SU-DHL-6 (cell line): Measurements from ENCODE around the gene FRMPD4.

ENCODE experiments used
- H2AFZ ChIP-seq: fragments of 200-600 bp; sonication (generic); 2 replicates; pipeline ENCODE4 v1.6.1; 2014; ENCODE audit warnings: low read depth, mild to moderate bottlenecking, moderate library complexity, mixed read lengths, antibody characterized with exemption, low read length; ENCODE audit not compliant: severe bottlenecking
- H3F3A ChIP-seq: fragments of 200-600 bp; shearing (Covaris generic); 2 replicates; pipeline ENCODE4 v1.6.0; 2016; ENCODE audit warnings: antibody characterized with exemption, mild to moderate bottlenecking; ENCODE audit not compliant: insufficient read depth
- H3K27ac ChIP-seq: fragments of 200-600 bp; sonication (generic); 2 replicates; pipeline ENCODE4 v1.5.1; 2016; ENCODE audit warnings: low read depth, mild to moderate bottlenecking, low read length, moderate library complexity, mixed read lengths
- H3K27me3 ChIP-seq: fragments of 200-600 bp; sonication (generic), shearing (Covaris generic); 2 replicates; pipeline ENCODE4 v1.6.0; 2014; ENCODE audit warnings: mild to moderate bottlenecking, low read length
- H3K36me3 ChIP-seq: fragments of 200-600 bp; sonication (generic); 2 replicates; pipeline ENCODE4 v1.6.1; 2014; ENCODE audit warnings: mild to moderate bottlenecking, low read length, mixed read lengths
- H3K4me2 ChIP-seq: fragments of 300-600, 200-600 bp; shearing (Covaris generic), sonication (generic); 2 replicates; pipeline ENCODE4 v1.6.0; 2014; ENCODE audit warnings: low read length, low read depth, mild to moderate bottlenecking; ENCODE audit not compliant: poor library complexity, severe bottlenecking
- H3K4me3 ChIP-seq: fragments of 200-600 bp; sonication (generic); 2 replicates; pipeline ENCODE4 v1.5.1; 2014; ENCODE audit warnings: antibody characterized with exemption, low read length, mild to moderate bottlenecking, mixed read lengths; ENCODE audit not compliant: insufficient read depth, poor library complexity, severe bottlenecking
- H3K79me2 ChIP-seq: fragments of 200-600 bp; sonication (generic); 2 replicates; pipeline ENCODE4 v1.6.1; 2014; ENCODE audit warnings: mild to moderate bottlenecking, low read length, moderate library complexity; ENCODE audit not compliant: insufficient read depth
- H3K9ac ChIP-seq: fragments of 200-600 bp; sonication (generic); 2 replicates; pipeline ENCODE4 v1.7.0; 2014; ENCODE audit warnings: mild to moderate bottlenecking, low read length
- H3K9me2 ChIP-seq: fragments of 200-600 bp; sonication (generic); replicated peaks from 2 replicates; pipeline ENCODE4 v1.6.1; 2014; ENCODE audit warnings: low read length; ENCODE audit not compliant: insufficient read depth
- H3K9me3 ChIP-seq: fragments of 200-600 bp; sonication (generic); 2 replicates; pipeline ENCODE4 v1.6.1; 2014; ENCODE audit warnings: low read length, mixed read lengths; ENCODE audit not compliant: insufficient read depth
- H4K20me1 ChIP-seq: fragments of 200-600 bp; sonication (generic); 2 replicates; pipeline ENCODE4 v1.6.1; 2014; ENCODE audit warnings: low read depth, mild to moderate bottlenecking, antibody characterized with exemption, low read length, moderate library complexity, mixed read lengths
- EZH2phosphoT487 ChIP-seq: fragments of 200-600 bp; sonication (generic), shearing (Covaris generic); conservative IDR thresholded peaks from 2 replicates; pipeline ENCODE4 v1.6.1; 2018; ENCODE audit warnings: mild to moderate bottlenecking, antibody characterized with exemption, low read length, moderate library complexity, mixed read lengths
- TF ChIP-seq, protein P1 (sequence below): fragments of 200-600 bp; sonication (generic); IDR thresholded peaks from one replicate; pipeline ENCODE4 v1.5.1; 2017; ENCODE audit warnings: antibody characterized with exemption, mild to moderate bottlenecking, low read length, moderate library complexity; ENCODE audit not compliant: insufficient read depth, poor library complexity, severe bottlenecking

Gene FRMPD4

DNA sequence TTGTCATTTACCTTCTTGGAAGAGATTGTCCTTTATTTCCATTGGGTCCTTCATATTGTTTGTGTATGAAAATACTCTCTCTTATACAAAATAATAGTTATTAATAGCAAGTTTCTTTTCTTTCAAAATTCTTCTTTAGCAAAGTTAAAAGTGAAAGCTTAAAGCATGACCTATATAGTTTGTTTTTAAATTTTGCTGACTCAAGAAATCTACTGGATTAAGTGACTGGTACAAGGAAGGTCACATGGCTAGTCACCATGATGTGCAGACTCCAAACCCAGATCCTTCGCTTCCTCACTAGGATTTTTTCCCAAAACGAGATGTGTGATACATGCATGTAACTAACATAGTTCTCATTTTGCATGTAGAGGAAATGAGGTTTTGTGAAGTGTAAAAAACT, 322.7 kb downstream of the FRMPD4 start:
- Histone ChIP-seq H3K4me3 (no peak overlapping the region), H3K9me2 (no peaks in the 10 kb centered on the region), H3K79me2 (no peaks in the 10 kb centered on the region), H3K36me3 (no peaks in the 10 kb centered on the region), H3F3A (no peaks in the 10 kb centered on the region), H2AFZ (no peak overlapping the region), H3K27ac (no peak overlapping the region), H4K20me1 (no peaks in the 10 kb centered on the region), H3K9me3 (no peaks in the 10 kb centered on the region), H3K27me3 (no peaks in the 10 kb centered on the region), H3K4me2 (no peak overlapping the region), H3K9ac (no peak overlapping the region)
- TF ChIP-seq EZH2phosphoT487 = no peak
- TF ChIP-seq, protein P1, sequence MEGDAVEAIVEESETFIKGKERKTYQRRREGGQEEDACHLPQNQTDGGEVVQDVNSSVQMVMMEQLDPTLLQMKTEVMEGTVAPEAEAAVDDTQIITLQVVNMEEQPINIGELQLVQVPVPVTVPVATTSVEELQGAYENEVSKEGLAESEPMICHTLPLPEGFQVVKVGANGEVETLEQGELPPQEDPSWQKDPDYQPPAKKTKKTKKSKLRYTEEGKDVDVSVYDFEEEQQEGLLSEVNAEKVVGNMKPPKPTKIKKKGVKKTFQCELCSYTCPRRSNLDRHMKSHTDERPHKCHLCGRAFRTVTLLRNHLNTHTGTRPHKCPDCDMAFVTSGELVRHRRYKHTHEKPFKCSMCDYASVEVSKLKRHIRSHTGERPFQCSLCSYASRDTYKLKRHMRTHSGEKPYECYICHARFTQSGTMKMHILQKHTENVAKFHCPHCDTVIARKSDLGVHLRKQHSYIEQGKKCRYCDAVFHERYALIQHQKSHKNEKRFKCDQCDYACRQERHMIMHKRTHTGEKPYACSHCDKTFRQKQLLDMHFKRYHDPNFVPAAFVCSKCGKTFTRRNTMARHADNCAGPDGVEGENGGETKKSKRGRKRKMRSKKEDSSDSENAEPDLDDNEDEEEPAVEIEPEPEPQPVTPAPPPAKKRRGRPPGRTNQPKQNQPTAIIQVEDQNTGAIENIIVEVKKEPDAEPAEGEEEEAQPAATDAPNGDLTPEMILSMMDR = no peak

DNA sequence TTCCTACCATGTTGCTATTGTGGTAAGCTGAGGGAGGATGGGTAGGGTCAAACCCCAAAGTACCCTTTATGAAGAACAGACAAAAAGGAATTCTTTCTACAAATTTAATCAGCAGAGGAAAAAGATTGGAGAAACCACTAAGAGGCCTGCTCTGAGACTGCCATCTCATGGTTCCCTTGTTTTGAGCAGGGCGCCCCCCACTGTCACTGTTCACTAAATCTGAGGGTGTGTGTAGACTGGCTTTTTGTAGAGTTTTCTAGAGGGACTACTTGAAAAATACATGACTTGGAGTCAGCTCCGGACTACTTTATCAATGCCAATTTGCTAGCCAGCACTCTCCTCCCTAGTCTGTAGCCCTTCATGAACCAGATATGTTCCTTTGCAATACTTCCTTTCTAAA, 324.8 kb downstream of the FRMPD4 start:
- H3K9me3 ChIP-seq = no peaks in the 10 kb centered on the region
- no peak overlapping the region for H3K9ac ChIP-seq
- H3F3A ChIP-seq = no peaks in the 10 kb centered on the region
- H3K4me3 ChIP-seq = no peak overlapping the region
- H4K20me1 ChIP-seq = no peaks in the 10 kb centered on the region
- H3K27me3 ChIP-seq = no peaks in the 10 kb centered on the region
- H3K27ac ChIP-seq = no peak overlapping the region
- TF ChIP-seq EZH2phosphoT487 = no peak
- TF ChIP-seq, protein P1 = no peak
- H3K4me2 ChIP-seq = no peak overlapping the region
- H3K79me2 ChIP-seq = no peaks in the 10 kb centered on the region
- H2AFZ ChIP-seq = no peak overlapping the region
- H3K9me2 ChIP-seq = no peaks in the 10 kb centered on the region
- H3K36me3 ChIP-seq = no peaks in the 10 kb centered on the region

DNA sequence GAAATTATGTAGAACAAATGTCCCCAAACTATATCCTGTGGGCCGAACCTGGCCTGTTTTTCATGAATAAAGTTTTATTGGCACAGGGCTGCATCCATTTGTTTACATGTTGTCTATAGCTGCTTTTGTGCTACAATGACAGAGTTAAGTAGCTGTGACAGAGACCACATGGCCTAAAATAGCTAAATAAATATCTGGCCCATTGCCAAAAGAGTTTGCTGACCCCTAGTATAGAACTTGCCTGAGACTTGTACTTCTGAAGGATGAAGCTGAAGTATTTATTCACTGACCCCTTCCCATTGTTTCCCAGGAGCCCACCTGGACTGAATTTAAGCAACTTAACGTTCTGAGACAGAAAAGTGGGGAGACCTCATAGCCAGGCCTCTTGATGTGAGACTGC, 325.6 kb downstream of the FRMPD4 start:
- no peaks in the 10 kb centered on the region for H3K79me2 ChIP-seq
- no peak overlapping the region for H2AFZ ChIP-seq
- H3F3A ChIP-seq = no peaks in the 10 kb centered on the region
- no peak overlapping the region for H3K27ac ChIP-seq
- H4K20me1 ChIP-seq = no peaks in the 10 kb centered on the region
- no peaks in the 10 kb centered on the region for H3K9me2 ChIP-seq
- no peak overlapping the region for H3K9ac ChIP-seq
- H3K9me3 ChIP-seq = no peaks in the 10 kb centered on the region
- no peaks in the 10 kb centered on the region for H3K36me3 ChIP-seq
- TF ChIP-seq EZH2phosphoT487 = no peak
- TF ChIP-seq, protein P1 = no peak
- H3K4me2 ChIP-seq = no peak overlapping the region
- H3K27me3 ChIP-seq = no peaks in the 10 kb centered on the region
- H3K4me3 ChIP-seq = no peak overlapping the region
